22Rv1 (cell line): ENCODE measurements around the gene SLC30A1.

Experiments used
- H3K27ac ChIP-seq: fragments of 450-650 bp; 2 replicates; pipeline ENCODE4 v1.5.1; 2017
- CTCF ChIP-seq: fragments of 450-650 bp; IDR thresholded peaks from 2 replicates; pipeline ENCODE4 v1.5.1; 2017; ENCODE audit warnings: mild to moderate bottlenecking
- ZFX ChIP-seq: fragments of 450-650 bp; IDR thresholded peaks from 2 replicates; pipeline ENCODE4 v1.6.1; 2017; ENCODE audit warnings: antibody characterized with exemption, borderline replicate concordance

Gene SLC30A1

DNA sequence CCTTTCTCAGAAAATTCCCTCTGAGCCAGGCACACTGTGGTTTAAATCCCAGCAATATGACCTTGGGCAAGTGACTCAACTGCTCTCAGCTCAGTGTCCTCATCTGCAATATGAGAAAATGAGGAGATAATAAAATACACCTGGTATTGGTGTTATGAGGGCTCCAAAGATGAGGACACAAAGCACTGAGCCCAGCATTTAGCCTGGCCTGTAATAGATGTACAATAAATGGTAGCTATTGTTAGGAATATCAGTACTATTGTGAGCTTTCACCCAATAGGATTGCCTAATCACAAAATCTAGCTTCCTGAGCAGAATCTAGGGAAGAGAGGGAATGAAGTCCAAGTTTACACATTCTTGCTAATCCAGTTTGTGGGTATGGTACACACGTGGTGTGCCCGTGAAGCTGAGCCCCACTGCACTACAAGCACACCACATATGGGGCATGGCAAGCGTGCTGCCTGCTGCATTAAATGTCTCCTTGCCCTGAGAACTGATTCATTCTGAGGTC, 24.3 kb upstream of the SLC30A1 start:
- H3K27ac ChIP-seq: no peak overlapping the region
- TF ChIP-seq ZFX (no peak), CTCF (no peak)

DNA sequence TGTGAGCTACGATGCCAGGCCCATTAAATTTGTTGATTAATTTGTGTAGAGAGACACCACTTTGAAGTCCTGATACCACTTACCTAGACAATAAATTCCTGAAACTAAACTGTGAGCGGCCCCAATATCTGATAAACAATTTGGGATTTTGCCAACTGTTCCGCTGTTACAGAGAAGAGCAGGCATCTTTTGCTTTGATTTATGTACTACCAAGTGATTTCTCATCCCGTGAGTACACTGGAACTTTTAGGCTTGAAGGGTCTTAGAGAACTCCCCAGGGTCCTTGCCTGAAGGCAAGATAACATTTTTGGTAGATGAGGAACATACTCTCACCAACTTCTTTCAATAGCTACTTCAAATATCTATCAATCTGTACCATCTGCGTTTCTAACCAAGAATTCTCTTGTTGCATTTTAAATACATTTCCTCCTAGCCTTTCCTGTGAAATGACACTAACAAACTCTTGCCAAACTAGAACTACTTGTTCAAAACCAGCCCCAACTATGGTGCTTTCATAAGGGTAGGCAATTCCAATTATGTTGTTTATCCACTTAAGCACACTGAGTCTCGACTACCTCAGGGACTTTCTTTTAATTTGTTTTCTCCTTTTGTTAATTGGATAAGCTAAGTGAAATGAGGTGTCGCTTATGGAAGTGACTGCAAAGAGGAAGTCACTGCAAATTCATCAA, 23.2 kb upstream of the SLC30A1 start:
- no peak overlapping the region for H3K27ac ChIP-seq
- TF ChIP-seq CTCF (no peak), ZFX (no peak)

GRCh38 chr1:211601159-211601558, 22.2 kb upstream of the SLC30A1 start:
- TF ChIP-seq CTCF: no peak
- TF ChIP-seq ZFX: no peak
- no peak overlapping the region for H3K27ac ChIP-seq

GRCh38 chr1:211599250-211599649, 20.3 kb upstream of the SLC30A1 start:
- no peak overlapping the region for H3K27ac ChIP-seq
- TF ChIP-seq CTCF: no peak
- no peak for TF ChIP-seq ZFX

GRCh38 chr1:211598514-211598913, 19.6 kb upstream of the SLC30A1 start:
- TF ChIP-seq CTCF (no peak), ZFX (no peak)
- no peak overlapping the region for H3K27ac ChIP-seq

DNA sequence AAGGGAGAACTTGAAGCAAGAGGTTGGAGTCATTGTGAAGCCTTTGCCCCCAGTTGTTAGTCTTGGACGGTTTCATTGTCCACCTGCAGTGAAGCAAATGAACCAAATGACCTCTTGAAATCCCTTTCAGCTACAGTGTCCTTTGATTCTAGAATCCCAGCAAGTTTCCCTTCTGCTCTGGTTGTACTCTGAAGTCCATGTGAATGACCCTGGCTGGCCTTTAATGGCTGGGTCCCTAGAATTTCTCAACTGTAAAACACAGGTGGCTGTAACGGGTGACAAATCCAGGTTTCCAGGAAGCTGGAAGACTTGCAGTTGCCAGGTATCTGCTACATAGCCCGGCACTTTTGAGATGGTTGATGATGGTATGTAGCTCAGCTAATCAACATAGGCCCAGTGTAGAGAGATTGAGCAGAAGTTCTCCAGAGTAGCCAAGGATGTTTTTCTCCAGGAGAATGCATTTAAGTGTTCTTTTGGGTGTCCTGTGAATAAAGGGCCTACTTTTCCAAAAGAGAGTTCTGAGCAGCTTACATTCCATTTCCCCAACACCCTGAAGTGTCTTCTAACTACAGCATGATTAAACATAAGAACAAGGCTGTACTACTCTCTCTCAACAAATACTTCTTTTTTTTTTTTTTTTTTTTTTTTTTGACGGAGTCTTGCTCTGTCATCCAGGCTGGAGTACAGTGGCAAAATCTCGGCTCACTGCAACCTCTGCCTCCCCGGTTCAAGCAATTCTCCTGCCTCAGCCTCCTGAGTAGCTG, 17.6 kb upstream of the SLC30A1 start:
- H3K27ac ChIP-seq: no peak overlapping the region
- TF ChIP-seq ZFX: no peak

GRCh38 chr1:211595419-211595818, 16.5 kb upstream of the SLC30A1 start:
- no peak overlapping the region for H3K27ac ChIP-seq
- TF ChIP-seq ZFX (no peak), CTCF (no peak)
